DMS79 treated with DMSO at 0.1 percent for 48 hours (cell line): ENCODE results near the gene COP1.
"Not testable (repeated sequence)": the region's sequence is repeated elsewhere in the genome, so short reads cannot be mapped to it uniquely, and the experiment has no call there.

Experiments used
- DNase-seq: peaks from one replicate; lab custom pipeline; 2025; lab: John Stamatoyannopoulos, UW

COP1 gene

GRCh38 chr1:176033474-176033873 lies 173.6 kb downstream of the COP1 start:
- DNase-seq = no peak

GRCh38 chr1:176032040-176032645 lies 174.9 kb downstream of the COP1 start:
- DNase-seq = no peak

- DNase-seq = no peak
Observed at GRCh38 chr1:176029609-176030008, 177.5 kb downstream of the COP1 start.

- no peak for DNase-seq
Observed at GRCh38 chr1:176029155-176029554, 177.9 kb downstream of the COP1 start.

GRCh38 chr1:176027934-176028333 lies 179.2 kb downstream of the COP1 start:
- not testable (repeated sequence) for DNase-seq

GRCh38 chr1:176022574-176022973 lies 184.5 kb downstream of the COP1 start:
- no peak for DNase-seq

- DNase-seq = no peak
Observed at GRCh38 chr1:176017722-176018121, 189.4 kb downstream of the COP1 start.

- DNase-seq = no peak
Observed at GRCh38 chr1:176009951-176010350, 197.1 kb downstream of the COP1 start.

GRCh38 chr1:176007756-176008389 lies 199.2 kb downstream of the COP1 start:
- DNase-seq = not testable (repeated sequence)

GRCh38 chr1:175994660-175995059 lies 212.4 kb downstream of the COP1 start:
- DNase-seq = not testable (repeated sequence)

- not testable (repeated sequence) for DNase-seq
Observed at GRCh38 chr1:175992825-175993224, 214.3 kb downstream of the COP1 start.

GRCh38 chr1:175992202-175992601 lies 214.9 kb downstream of the COP1 start:
- not testable (repeated sequence) for DNase-seq

GRCh38 chr1:175984813-175985212 lies 222.3 kb downstream of the COP1 start:
- no peak for DNase-seq

GRCh38 chr1:175984057-175984812 lies 222.9 kb downstream of the COP1 start:
- no peak for DNase-seq

- DNase-seq = not testable (repeated sequence)
Observed at GRCh38 chr1:175983363-175983762, 223.7 kb downstream of the COP1 start.

GRCh38 chr1:175981128-175981527 lies 226.0 kb downstream of the COP1 start:
- no peak for DNase-seq

- no peak for DNase-seq
Observed at GRCh38 chr1:175978926-175979325, 228.2 kb downstream of the COP1 start.

GRCh38 chr1:175978476-175978875 lies 228.6 kb downstream of the COP1 start:
- no peak for DNase-seq

- DNase-seq = no peak
Observed at GRCh38 chr1:175976865-175977642, 230.0 kb downstream of the COP1 start.

GRCh38 chr1:175969231-175969630 lies 237.9 kb downstream of the COP1 start:
- DNase-seq = no peak

- DNase-seq = no peak
Observed at GRCh38 chr1:175968486-175969172, 238.5 kb downstream of the COP1 start.

- DNase-seq = no peak
Observed at GRCh38 chr1:175963740-175964139, 243.3 kb downstream of the COP1 start.
